ENCODE results near the gene CNIH1.
"Not testable (repeated sequence)": the region's sequence is repeated elsewhere in the genome, so short reads cannot be mapped to it uniquely, and the experiment has no call there.

Gene CNIH1

DNA sequence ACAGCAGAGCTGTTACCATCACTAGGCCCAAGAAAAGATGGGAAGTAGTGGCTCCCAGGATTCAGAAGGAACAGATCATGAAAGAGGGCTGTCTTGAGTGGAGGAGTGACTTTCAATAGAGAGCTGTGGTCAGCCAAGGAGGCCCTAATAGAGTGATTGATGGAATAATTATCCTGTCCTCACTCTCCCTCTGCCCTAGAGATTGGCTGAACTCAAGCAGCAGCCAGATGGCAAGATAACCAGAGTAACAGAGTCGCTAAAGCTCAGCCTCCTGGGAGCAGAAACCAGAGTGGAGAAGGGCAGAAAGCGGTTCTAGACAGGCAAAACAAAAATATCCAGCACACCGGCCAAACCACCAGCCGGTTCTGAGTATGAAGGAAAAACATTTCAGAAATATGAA, 24.5 kb upstream of the CNIH1 start:
- DNase-seq, result no peak

DNA sequence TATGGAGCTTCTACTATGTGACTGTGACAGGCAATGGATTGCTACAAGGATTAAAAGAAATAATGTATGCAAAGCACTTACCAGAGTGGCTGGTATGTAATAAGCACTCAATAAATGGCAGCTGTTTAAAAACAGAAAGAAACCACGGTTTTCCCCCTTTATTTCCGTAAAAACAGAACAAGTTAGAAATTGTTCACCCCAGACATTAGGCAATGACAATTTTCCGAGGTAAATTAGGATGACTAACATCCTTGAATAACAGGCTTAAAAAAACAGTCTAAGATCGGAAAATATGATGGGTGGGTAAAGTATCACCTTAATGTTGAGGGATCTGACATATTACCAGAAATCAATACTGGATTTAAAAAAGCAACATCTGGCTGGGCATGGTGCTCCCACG, 20.9 kb upstream of the CNIH1 start:
- no peak for DNase-seq

DNA sequence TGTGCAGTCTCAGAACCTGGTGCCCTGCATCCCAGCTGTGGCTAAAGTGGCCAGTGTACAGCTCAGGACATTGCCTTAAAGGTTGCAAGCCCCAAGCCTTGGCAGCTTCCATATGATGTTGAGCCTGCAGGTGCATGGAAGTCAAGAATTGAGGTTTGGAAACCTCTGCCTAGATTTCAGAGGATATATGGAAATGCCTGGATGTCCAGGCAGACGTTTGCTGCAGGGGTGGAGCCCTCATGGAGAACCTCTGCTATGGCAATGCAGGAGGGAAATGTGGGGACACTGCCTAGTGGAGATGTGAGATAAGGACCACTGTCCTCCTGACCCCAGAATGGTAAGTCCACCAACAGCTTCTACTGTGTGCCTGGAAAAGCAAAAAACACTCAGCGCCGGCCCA, 17.9 kb upstream of the CNIH1 start:
- DNase-seq, result no peak

DNA sequence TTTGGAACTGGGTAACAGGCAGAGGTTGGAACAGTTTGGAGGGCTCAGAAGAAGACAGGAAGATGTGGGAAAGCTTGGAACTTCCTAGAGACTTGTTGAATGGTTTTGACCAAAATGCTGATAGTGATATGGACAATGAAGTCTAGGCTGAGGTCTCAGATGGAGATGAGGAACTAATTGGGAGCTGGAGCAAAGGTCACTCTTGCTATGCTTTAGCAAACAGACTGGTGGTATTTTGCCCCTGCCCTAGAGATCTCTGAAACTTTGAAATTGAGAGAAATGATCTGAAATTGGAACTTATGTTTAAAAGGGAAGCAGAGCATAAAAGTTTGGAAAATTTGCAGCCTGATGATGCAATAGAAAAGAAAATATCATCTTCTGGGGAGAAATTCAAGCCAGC, 17.4 kb upstream of the CNIH1 start:
- not testable (repeated sequence) for DNase-seq

DNA sequence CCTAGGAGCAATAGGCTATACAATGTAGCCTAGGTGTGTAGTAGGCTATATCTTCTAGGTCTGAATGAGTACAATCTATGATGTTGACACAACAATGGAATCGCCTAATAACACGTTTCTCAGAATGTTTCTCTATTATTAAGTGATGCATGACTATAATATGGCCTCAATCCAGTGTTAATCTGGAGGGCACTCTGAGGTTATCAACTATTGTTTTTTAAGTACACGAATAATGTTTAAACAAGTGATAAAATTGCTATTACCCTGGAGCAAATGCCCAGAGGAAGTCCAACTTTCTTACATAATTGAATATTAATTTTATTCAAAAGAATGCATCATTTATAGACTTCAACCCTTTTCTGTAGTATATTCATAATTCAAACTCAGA, 16.4 kb upstream of the CNIH1 start:
- DNase-seq, result no peak

DNA sequence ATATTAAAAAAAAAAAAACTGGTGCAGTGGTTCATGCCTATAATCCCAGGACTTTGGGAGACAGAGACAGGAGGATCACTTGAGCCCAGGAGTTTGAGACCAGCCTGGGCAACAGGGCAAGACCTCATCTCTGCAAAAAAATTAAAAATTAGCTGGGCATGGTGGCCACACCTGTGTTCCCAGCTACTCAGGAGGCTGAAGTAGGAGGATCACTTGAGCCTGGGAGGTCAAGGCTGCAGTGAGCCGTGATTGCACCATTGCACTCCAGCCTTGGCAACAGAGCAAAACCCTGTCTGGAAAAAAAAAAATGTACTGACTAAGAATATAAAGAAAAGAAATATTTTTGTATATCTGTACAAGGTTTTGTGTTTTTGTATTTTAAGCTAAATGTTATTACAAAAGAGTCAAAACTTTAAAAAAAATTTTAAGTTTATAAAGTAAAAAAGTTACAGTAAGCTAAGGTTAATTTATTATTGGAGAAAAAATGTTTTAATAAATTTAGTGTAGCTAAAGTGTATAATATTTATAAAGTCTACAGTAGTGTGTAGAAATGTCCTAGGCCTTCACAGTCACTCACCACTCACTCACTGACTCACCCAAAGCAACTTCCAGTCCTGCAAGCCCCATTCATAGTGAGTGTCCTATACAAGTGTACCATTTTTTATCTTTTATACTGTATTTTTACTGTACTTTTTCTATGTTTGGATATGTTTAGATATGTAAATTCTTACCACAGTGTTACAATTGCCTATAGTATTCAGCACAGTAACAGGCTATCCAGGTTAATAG, 15.8 kb upstream of the CNIH1 start:
- not testable (repeated sequence) for DNase-seq

DNA sequence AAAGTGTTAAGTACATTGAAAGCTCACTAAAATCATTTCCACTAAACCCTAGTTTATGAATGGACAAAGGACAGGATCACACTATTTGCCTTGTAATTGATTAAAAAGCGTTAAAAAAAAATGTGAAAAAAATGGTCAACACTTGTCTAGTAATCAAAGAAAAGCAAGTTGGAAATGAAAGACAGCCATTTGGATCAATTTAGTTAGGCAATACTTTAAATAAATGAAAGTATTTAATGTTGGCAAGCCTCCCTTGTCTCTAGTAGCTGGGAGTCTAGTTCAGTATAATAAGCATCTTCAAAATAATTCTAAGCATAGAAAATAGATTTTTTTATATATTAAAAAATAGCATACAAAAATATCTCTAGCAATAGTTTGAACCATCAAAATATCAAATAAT, 14.2 kb upstream of the CNIH1 start:
- no peak for DNase-seq

DNA sequence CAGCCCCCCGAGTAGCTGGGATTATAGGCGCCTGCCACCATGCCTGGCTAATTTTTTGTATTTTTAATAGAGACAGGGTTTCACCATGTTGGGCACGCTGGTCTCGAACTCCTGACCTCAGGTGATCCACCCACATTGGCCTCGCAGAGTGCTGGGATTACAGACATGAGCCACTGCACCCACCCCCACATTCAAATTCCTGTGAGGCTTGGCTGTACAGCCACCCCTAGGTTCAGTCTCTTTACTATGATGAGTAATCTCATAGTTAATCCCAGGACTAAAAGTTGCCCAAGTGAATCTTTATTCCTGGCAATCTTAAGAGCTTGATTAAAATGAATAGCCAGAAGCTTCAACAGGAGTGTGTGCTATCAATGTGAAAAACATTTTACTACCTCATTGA, 12.8 kb upstream of the CNIH1 start:
- not testable (repeated sequence) for DNase-seq

DNA sequence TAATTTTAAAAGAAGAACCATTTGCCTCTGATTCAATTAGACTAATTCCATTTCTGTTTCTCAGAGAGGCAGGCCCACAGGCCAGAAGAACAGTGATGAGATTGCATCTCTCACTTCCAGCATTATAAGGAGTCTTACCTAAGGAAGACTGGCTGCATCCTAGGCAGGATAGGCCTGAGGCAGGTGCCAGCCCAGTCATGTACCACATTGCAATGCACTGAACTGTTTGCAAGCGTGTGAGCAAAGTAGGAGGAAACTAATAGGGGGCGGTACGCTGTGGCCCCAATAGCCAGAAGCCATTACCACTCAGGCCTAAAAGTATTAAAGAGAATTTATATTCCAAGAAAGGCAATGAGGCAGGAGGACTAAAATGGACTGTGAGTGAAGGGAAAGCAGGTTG, 12.1 kb upstream of the CNIH1 start:
- DNase-seq, result no peak

DNA sequence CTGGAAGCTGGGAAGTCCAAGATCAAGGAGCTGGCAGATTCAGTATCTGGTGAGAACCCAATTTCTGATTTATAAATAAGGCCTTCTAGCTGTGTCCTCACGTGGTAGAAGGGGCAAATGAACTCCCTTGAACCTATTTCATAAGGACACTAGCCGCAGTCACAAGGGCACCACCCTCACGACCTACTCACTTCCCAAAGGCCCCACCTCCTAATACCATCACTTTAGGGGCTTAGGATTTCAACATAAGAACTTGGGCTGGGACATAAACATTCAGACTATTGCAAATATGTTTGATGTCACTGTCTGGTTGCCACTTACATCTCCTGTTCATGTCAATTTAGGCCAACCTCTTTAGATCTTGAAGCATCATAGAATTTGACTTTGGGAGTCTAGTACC, 10.8 kb upstream of the CNIH1 start:
- DNase-seq, result no peak

DNA sequence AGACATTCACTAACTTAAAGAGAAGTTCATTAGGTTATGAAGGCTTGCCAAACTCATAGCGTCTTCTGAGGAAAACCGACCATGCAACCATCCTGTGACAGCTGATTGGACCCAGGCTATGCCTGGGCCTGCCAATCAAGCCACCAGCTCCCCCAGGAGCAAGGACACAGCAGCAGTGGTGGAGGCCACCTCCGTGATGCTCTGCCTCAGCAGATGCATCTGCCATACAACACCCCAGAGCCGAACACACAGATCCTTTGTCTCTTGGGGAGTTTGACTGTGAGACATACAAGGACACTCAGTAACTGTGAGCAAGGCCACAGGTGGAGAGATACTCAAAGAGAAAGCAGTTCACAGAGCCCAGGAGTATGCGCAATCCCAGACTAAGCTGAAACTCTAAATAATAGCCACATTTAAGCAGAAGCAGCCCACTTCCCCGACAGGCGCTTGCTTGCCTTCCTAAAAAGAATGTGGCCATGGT, 10.0 kb upstream of the CNIH1 start:
- no peak for DNase-seq

DNA sequence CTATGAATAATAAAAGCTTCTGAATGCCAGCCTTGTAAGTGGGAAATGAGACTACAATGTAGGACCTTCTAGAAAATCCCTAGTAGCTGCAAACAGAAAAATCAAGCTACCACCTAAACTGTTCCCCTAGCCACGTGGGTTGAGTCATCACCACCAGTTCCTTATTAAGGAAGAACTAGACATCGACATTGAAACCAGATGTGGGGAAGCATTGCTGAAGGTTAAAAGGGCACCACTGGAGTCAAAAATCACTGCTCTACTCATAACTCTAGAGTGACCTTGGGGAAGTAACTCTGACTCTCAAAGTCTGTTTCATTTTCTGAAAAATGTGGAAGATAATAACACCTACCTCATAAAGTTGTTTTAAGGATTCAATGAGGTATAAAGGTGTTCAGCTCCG, 9.4 kb upstream of the CNIH1 start:
- no peak for DNase-seq

DNA sequence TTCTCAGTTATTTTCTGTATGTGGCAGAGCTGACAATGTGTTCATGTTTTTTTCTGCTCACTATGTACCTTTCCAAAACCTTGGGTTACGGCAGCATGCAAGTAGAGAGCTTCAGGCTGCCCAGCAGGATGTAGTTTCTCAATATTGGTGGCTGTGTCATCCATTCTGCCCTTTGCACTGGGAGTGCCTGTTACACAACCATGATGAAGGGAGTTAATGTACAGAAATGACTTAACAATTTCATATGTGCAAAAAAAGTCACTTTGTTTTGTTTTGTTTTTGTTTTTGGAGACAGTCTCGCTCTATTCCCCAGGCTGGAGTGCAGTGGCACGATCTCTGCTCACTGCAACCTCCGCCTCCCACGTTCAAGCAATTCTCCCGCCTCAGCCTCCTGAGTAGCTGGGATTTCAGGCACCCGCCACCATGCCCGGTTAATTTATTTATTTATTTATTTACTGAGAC, 6.1 kb upstream of the CNIH1 start:
- DNase-seq, result no peak

DNA sequence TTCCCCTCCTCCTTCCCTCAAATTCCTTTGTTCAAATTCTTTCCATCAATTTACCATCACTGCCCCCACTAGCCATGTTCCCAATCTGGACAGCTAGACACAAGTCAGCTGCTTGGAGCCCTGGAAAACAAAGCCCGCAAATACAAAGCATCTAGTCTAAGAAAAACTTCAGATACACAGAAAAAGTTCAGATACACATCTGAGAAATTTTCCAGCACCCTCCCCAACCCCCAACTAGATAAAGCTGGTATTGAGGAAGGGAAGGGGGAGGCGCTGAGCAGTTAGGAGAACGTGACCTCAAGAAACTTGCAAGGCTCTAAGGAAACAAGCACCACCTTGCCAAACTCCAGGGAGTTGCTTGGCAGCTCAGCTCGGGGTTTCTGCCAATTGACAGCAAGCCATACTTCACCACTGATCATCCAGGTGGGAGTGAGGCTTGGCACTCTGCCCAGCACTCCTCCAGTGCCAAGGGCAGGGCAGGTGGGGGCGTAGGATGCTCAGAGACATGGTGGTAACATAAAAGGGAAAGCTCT, 5.1 kb upstream of the CNIH1 start:
- no peak for DNase-seq

DNA sequence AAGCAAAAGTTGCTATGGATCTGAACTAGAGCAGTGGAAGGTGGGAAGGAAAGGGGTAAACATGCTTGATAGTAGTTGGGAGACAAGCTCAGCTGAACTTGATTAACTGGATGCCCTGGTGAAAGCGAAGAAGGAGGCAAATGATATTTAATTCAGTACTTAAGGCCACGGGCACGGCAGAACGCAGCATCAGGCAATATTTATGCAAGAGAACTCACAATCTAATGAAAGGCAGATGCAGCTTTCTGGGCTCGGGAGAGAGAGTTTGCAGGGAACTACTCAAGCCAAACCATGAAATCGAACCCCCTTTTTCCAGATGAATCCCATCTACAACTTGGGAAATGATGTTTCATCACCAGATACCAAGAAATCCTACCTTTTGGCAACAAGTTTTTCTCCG, 3.5 kb upstream of the CNIH1 start:
- DNase-seq, result no peak

DNA sequence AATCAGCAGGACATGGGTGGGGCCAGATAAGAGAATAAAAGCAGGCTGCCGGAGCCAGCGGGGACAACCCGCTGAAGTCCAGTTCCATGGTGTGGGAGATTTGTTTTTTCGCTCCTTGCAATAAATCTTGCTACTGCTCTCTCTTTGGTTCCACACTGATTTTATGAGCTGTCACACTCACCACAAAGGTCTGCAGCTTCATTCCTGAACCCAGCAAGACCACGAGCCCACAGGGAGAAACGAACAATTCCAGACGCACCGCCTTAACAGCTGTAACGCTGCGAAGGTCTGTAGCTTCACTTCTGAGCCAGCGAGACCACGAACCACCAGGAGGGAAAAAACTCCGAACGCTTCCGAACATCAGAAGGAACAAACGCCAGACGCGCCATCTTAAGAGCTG, 2.8 kb upstream of the CNIH1 start:
- no peak for DNase-seq

DNA sequence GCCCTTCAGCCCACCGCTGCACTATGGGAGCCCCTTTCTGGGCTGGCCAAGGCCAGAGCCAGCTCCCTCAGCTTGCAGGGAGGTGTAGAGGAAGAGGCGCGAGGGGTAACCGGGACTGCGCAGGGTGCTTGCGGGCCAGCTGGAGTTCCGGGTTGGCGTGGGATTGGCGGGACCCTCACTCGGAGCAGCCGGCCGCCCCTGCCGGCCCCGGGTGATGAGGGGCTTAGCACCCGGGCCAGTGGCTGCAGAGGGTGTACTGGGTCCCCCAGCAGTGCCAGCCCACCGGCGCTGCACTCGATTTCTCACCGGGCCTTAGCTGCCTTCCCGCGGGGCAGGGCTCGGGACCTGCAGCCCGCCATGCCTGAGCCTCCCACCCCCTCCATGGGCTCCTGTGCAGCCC, 1.8 kb upstream of the CNIH1 start:
- not testable (repeated sequence) for DNase-seq

DNA sequence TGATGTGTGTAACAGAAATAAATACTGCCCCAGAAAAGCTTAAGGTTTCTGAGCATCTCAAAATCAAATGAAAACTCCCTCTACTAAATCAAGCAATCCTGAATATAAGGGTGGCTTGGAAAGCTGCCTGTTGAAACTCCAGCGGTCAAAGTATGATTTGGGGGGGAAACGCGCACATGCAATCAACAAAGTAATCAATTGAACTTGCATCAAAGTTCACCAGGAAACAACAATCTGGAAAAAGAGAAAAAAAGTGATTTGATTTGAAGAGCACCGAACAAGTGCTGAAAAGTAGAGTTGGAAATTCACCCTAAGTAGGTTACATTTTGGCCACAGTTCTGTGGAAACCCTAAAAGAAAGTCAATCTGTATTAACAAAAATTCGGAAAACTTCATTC, 700 bp downstream of the CNIH1 start:
- no peak for DNase-seq

DNA sequence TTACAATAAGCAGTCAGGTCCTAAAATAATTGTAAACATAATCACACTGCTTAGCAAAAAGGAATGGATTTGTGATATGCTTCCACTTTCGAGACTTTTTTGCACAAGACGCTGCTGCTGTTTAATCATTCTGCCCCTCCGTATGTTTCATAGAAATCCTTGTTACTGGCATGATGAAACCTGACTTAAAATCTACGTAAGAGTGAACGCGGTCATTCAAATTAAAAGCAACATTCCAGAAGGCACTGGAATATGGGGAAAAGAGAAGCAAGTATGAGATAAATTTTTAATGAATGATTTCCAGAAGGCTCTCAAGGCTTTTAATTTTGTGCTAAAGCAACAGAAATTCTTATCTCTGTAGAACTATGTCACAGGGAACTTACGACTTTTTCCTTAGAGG, 1.1 kb downstream of the CNIH1 start:
- DNase-seq, result no peak

DNA sequence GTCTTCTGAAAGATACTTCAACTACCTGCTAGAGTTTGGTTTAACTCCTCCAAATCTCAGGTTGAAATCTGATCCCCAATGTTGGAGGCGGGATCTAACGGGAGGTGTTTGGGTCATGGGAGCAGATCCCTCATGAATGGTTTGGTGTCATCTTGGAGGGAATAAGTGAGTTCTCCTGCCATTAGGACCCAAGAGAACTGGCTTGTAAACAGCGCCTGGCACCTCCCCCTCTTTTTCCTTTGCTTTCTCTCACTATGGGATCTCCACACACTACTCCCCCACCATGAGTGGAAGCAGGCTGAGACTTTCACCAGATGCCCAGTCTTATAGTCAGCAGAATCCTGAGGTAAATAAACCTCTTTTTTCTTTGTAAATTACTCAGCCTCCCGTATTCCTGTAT, 2.5 kb downstream of the CNIH1 start:
- no peak for DNase-seq

DNA sequence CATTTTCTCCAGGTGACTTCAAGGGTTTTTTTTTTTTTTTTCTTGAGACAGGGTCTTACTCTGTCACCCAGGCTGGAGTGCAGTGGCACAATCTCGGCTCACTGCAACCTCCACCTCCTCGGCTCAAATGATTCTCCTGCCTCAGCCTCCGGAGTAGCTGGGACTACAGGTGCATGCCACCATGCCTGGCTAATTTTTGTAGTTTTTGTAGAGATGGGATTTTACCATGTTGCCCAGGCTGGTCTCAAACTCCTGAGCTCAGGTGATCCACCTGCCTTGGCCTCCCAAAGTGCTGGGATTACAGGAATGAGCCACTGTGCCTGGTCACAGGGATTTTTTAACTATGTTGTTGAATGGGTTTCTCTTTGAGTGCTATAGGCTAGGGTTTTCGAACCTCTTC, 3.2 kb downstream of the CNIH1 start:
- not testable (repeated sequence) for DNase-seq

DNA sequence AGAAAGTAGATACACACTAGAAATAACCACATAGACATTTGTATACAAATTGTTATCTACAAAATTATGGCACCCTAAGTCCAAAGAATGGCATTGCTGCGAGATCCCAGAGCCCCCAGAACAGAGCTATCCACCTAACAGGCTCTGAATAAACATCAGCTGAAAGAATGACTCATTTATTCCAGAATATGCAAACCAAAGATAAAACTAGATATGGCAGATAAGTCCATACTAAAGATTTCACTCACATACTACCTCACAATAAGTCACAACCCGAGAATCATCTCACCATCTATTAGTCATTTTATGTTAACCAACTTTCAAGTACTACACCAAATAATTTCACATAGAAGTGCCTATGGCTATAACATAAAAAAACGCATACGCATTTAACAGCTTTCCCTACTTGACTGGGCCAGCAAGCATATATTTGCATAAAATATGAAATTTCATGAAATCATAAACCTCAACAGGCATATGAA, 5.6 kb downstream of the CNIH1 start:
- DNase-seq, result no peak

DNA sequence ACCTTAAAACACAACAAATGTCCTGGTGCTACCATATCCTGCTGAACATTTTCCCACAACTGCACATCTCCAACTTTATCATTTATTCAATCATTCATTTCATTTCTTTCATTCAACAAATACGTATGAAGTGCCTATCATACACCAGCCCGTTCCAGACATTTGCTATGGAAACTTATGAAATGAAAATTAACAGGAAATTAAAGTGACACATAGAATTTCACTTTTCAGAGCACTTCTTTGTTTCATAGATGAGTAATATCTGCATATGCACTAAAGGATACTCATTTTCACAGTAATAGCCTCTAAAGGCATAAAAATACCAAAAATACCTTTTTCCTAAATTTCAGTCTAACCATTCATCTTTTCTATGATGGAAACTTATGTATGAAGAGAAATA, 12.6 kb downstream of the CNIH1 start:
- DNase-seq, result no peak

DNA sequence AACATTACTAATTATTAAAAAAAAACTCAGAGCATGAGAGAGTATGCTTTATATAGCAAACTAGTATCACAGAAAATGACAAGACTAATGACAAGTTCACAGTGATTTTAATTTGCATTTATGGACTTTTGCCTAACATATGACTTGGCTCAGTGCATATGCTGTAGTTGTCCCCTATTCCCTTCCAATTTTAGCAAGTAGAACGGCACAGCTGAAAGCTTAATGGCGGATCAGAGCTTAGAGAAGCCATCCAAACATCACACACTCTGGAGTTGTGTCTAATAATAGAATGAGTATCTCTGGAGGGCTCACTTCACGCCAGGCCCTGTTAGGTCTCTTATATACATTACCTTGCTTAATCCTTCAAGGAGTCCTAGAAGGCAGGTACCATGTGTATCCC, 13.3 kb downstream of the CNIH1 start:
- no peak for DNase-seq
